OCI-LY7 (cell line): ENCODE measurements around the gene SEBOX.

Experiments
- EZH2phosphoT487 ChIP-seq: fragments of 200-600 bp; sonication (generic); IDR thresholded peaks from 2 replicates; pipeline ENCODE4 v1.6.1; 2018; ENCODE audit warnings: low read depth, borderline replicate concordance, mild to moderate bottlenecking, mixed run types, antibody characterized with exemption, low read length, moderate library complexity, mixed read lengths
- TF ChIP-seq, protein P1 (sequence below): fragments of 200-600 bp; sonication (generic); conservative IDR thresholded peaks from 2 replicates; pipeline ENCODE4 v1.5.1; 2014; ENCODE audit warnings: mild to moderate bottlenecking, antibody characterized with exemption, low read length, moderate library complexity, mixed read lengths

GRCh38 chr17:28363776-28364650 lies 986 bp downstream of the SEBOX start:
- TF ChIP-seq, protein P1, sequence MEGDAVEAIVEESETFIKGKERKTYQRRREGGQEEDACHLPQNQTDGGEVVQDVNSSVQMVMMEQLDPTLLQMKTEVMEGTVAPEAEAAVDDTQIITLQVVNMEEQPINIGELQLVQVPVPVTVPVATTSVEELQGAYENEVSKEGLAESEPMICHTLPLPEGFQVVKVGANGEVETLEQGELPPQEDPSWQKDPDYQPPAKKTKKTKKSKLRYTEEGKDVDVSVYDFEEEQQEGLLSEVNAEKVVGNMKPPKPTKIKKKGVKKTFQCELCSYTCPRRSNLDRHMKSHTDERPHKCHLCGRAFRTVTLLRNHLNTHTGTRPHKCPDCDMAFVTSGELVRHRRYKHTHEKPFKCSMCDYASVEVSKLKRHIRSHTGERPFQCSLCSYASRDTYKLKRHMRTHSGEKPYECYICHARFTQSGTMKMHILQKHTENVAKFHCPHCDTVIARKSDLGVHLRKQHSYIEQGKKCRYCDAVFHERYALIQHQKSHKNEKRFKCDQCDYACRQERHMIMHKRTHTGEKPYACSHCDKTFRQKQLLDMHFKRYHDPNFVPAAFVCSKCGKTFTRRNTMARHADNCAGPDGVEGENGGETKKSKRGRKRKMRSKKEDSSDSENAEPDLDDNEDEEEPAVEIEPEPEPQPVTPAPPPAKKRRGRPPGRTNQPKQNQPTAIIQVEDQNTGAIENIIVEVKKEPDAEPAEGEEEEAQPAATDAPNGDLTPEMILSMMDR: no peak
- no peak for TF ChIP-seq EZH2phosphoT487
